Esophagus squamous epithelium (tissue), 4 donors: ENCODE results near the gene ADAM22.

Experiments used
- POLR2A ChIP-seq, 4 donors: fragments of 450-650 bp; IDR thresholded peaks; one replicate each; pipeline ENCODE4 v1.6.1; 2017; ENCODE audit warnings: antibody characterized with exemption in 4 of 4, mild to moderate bottlenecking in 4 of 4, moderate library complexity in 3 of 4
- TF ChIP-seq, protein P1 (sequence below), 6 experiments: fragments of 450-650 bp in 4 of 6; fragments of 200-600 bp in 2 of 6; sonication (generic) in 2 of 6; IDR thresholded peaks; one replicate each; pipeline ENCODE4 v1.5.1; 2016 to 2019; ENCODE audit warnings: antibody characterized with exemption in 6 of 6, mild to moderate bottlenecking in 4 of 6, moderate library complexity in 4 of 6

- TF ChIP-seq, protein P1, sequence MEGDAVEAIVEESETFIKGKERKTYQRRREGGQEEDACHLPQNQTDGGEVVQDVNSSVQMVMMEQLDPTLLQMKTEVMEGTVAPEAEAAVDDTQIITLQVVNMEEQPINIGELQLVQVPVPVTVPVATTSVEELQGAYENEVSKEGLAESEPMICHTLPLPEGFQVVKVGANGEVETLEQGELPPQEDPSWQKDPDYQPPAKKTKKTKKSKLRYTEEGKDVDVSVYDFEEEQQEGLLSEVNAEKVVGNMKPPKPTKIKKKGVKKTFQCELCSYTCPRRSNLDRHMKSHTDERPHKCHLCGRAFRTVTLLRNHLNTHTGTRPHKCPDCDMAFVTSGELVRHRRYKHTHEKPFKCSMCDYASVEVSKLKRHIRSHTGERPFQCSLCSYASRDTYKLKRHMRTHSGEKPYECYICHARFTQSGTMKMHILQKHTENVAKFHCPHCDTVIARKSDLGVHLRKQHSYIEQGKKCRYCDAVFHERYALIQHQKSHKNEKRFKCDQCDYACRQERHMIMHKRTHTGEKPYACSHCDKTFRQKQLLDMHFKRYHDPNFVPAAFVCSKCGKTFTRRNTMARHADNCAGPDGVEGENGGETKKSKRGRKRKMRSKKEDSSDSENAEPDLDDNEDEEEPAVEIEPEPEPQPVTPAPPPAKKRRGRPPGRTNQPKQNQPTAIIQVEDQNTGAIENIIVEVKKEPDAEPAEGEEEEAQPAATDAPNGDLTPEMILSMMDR (IDR thresholded peaks at IDR 0.05), result no peak
- TF ChIP-seq POLR2A (IDR thresholded peaks at IDR 0.05), result no peak
Measured at GRCh38 chr7:88115258-88115796, 181.3 kb downstream of the ADAM22 start.
